ENCODE results near the gene CTNND1.

- TF ChIP-seq, protein P1, sequence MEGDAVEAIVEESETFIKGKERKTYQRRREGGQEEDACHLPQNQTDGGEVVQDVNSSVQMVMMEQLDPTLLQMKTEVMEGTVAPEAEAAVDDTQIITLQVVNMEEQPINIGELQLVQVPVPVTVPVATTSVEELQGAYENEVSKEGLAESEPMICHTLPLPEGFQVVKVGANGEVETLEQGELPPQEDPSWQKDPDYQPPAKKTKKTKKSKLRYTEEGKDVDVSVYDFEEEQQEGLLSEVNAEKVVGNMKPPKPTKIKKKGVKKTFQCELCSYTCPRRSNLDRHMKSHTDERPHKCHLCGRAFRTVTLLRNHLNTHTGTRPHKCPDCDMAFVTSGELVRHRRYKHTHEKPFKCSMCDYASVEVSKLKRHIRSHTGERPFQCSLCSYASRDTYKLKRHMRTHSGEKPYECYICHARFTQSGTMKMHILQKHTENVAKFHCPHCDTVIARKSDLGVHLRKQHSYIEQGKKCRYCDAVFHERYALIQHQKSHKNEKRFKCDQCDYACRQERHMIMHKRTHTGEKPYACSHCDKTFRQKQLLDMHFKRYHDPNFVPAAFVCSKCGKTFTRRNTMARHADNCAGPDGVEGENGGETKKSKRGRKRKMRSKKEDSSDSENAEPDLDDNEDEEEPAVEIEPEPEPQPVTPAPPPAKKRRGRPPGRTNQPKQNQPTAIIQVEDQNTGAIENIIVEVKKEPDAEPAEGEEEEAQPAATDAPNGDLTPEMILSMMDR (IDR thresholded peaks at IDR 0.05), result no peak
- no peak for TF ChIP-seq POLR2A (IDR thresholded peaks at IDR 0.05)
- TF ChIP-seq POLR2AphosphoS5 (IDR thresholded peaks at IDR 0.05; ENCODE audit: insufficient read depth in 1 of 2, low read depth in 1 of 2), result peak in 1 of 2 donors; percentile 86
Measured at GRCh38 chr11:57798905-57799559, 37.4 kb downstream of the CTNND1 start.
